Stimulated activated effector memory CD8-positive, alpha-beta T cell treated with anti-CD3 and anti-CD28 coated beads, Interleukin-12 subunit alpha, Interleukin-12 subunit beta, amount 100 ng/mL, for 72 hours (primary cell): ENCODE data around the gene NLGN2.

Experiments
- ATAC-seq: fragments of 150-1000 bp; cut with Tn5 transposase; 2 replicates; pipeline ENCODE4 v1.10.0; 2021
- DNase-seq, 2 donors: peaks; one replicate each; pipeline ENCODE4 v3.0.0; 2021 to 2022; ENCODE audit warnings: low spot score in 2 of 2
- H3K27ac Mint-ChIP-seq: one replicate; pipeline ENCODE4 v1.8.0; 2022; ENCODE audit warnings: mild to moderate bottlenecking, mixed read lengths
- H3K36me3 Mint-ChIP-seq: one replicate; pipeline ENCODE4 v1.8.0; 2022; ENCODE audit warnings: mild to moderate bottlenecking, mixed read lengths
- H3K4me1 Mint-ChIP-seq: one replicate; pipeline ENCODE4 v1.8.0; 2022; ENCODE audit warnings: mixed read lengths
- H3K4me3 Mint-ChIP-seq: one replicate; pipeline ENCODE4 v1.8.0; 2022; ENCODE audit warnings: mild to moderate bottlenecking, mixed read lengths
- H3K9me3 Mint-ChIP-seq: one replicate; pipeline ENCODE4 v1.8.0; 2022; ENCODE audit warnings: mixed read lengths

NLGN2 gene

GRCh38 chr17:7383742-7384488 lies 23.7 kb upstream of the NLGN2 start:
- H3K4me3 Mint-ChIP-seq: peak overlapping the region; percentile 71
- DNase-seq (peak; percentile 68 to 85), ATAC-seq (peak; percentile 98)
- peaks cover 8% of the 10 kb centered on the region for H3K4me1 Mint-ChIP-seq
- H3K9me3 Mint-ChIP-seq: no peaks in the 10 kb centered on the region
- H3K27ac Mint-ChIP-seq: peak overlapping the region; percentile 76
- peaks cover 24% of the 10 kb centered on the region for H3K36me3 Mint-ChIP-seq

- peaks cover 24% of the 10 kb centered on the region for H3K36me3 Mint-ChIP-seq
- H3K9me3 Mint-ChIP-seq: no peaks in the 10 kb centered on the region
- DNase-seq: no peak
- H3K27ac Mint-ChIP-seq: peak overlapping the region; percentile 76
- peak overlapping the region; percentile 71 for H3K4me3 Mint-ChIP-seq
- peaks cover 8% of the 10 kb centered on the region for H3K4me1 Mint-ChIP-seq
- no peak for ATAC-seq
Observed at GRCh38 chr17:7384489-7385081, 23.1 kb upstream of the NLGN2 start.

- Mint-ChIP-seq H3K9me3 (no peaks in the 10 kb centered on the region), H3K4me3 (no peak overlapping the region), H3K36me3 (peaks cover 42% of the 10 kb centered on the region), H3K27ac (no peak overlapping the region), H3K4me1 (peaks cover 25% of the 10 kb centered on the region)
- no peak for ATAC-seq
- DNase-seq: no peak
Observed at GRCh38 chr17:7388856-7389255, 18.8 kb upstream of the NLGN2 start.

GRCh38 chr17:7389924-7390910 lies 17.4 kb upstream of the NLGN2 start:
- Mint-ChIP-seq H3K27ac (peak overlapping the region; percentile 54), H3K36me3 (peaks cover 42% of the 10 kb centered on the region), H3K9me3 (no peaks in the 10 kb centered on the region), H3K4me3 (no peak overlapping the region), H3K4me1 (peaks cover 23% of the 10 kb centered on the region)
- DNase-seq: no peak
- ATAC-seq: no peak

GRCh38 chr17:7391307-7391706 lies 16.3 kb upstream of the NLGN2 start:
- H3K4me1 Mint-ChIP-seq: peaks cover 30% of the 10 kb centered on the region
- H3K36me3 Mint-ChIP-seq: peaks cover 42% of the 10 kb centered on the region
- H3K9me3 Mint-ChIP-seq: no peaks in the 10 kb centered on the region
- DNase-seq: no peak
- no peak for ATAC-seq
- no peak overlapping the region for H3K27ac Mint-ChIP-seq
- no peak overlapping the region for H3K4me3 Mint-ChIP-seq

- Mint-ChIP-seq H3K9me3 (no peaks in the 10 kb centered on the region), H3K27ac (peak overlapping the region; percentile 93), H3K36me3 (peaks cover 29% of the 10 kb centered on the region), H3K4me1 (peaks cover 30% of the 10 kb centered on the region), H3K4me3 (peak overlapping the region; percentile 92)
- no peak for DNase-seq
- no peak for ATAC-seq
Observed at GRCh38 chr17:7392696-7393612, 14.7 kb upstream of the NLGN2 start.

- ATAC-seq (peak; percentile 61), DNase-seq (peak in 1 of 2 donors; percentile 71)
- Mint-ChIP-seq H3K27ac (peak overlapping the region; percentile 93), H3K9me3 (no peaks in the 10 kb centered on the region), H3K4me3 (peak overlapping the region; percentile 92), H3K4me1 (peaks cover 30% of the 10 kb centered on the region), H3K36me3 (peaks cover 23% of the 10 kb centered on the region)
Observed at GRCh38 chr17:7393613-7394451, 13.8 kb upstream of the NLGN2 start.

GRCh38 chr17:7394452-7395191 lies 13.0 kb upstream of the NLGN2 start, which contains the start of gene PLSCR3:
Gene PLSCR3 (minus strand): TSS chr17:7394525. CDS start chr17:7394110, 415 bp downstream.
- Mint-ChIP-seq H3K4me3 (peak within 1 kb of the TSS; percentile 92), H3K27ac (peak within 1 kb of the TSS; percentile 93), H3K9me3 (no peaks in the 10 kb centered on the region), H3K4me1 (peaks cover 30% of the 10 kb centered on the region), H3K36me3 (peaks cover 23% of the 10 kb centered on the region)
- ATAC-seq (peak; percentile 91), DNase-seq (peak; percentile 84 to 92)

- DNase-seq (no peak), ATAC-seq (no peak)
- H3K4me1 Mint-ChIP-seq: peaks cover 18% of the 10 kb centered on the region
- no peak overlapping the region for H3K27ac Mint-ChIP-seq
- no peak overlapping the region for H3K4me3 Mint-ChIP-seq
- peaks cover 14% of the 10 kb centered on the region for H3K36me3 Mint-ChIP-seq
- no peaks in the 10 kb centered on the region for H3K9me3 Mint-ChIP-seq
Observed at GRCh38 chr17:7396147-7396546, 11.5 kb upstream of the NLGN2 start.

GRCh38 chr17:7398612-7399011 lies 9.0 kb upstream of the NLGN2 start:
- ATAC-seq (no peak), DNase-seq (no peak)
- H3K4me3 Mint-ChIP-seq: no peak overlapping the region
- H3K9me3 Mint-ChIP-seq: no peaks in the 10 kb centered on the region
- peaks cover 20% of the 10 kb centered on the region for H3K4me1 Mint-ChIP-seq
- H3K27ac Mint-ChIP-seq: no peak overlapping the region
- no peaks in the 10 kb centered on the region for H3K36me3 Mint-ChIP-seq

GRCh38 chr17:7403043-7403726 lies 4.5 kb upstream of the NLGN2 start:
- DNase-seq: no peak
- Mint-ChIP-seq H3K27ac (peak overlapping the region; percentile 84), H3K4me1 (peaks cover 23% of the 10 kb centered on the region), H3K4me3 (peak overlapping the region; percentile 89), H3K36me3 (no peaks in the 10 kb centered on the region), H3K9me3 (no peaks in the 10 kb centered on the region)
- no peak for ATAC-seq

GRCh38 chr17:7403727-7403976 lies 4.0 kb upstream of the NLGN2 start:
- Mint-ChIP-seq H3K36me3 (no peaks in the 10 kb centered on the region), H3K9me3 (no peaks in the 10 kb centered on the region), H3K4me3 (peak overlapping the region; percentile 89), H3K4me1 (peaks cover 23% of the 10 kb centered on the region), H3K27ac (peak overlapping the region; percentile 84)
- DNase-seq (no peak), ATAC-seq (peak; percentile 53)
